Measurements from ENCODE around the gene SHISAL2A.

SHISAL2A gene

DNA sequence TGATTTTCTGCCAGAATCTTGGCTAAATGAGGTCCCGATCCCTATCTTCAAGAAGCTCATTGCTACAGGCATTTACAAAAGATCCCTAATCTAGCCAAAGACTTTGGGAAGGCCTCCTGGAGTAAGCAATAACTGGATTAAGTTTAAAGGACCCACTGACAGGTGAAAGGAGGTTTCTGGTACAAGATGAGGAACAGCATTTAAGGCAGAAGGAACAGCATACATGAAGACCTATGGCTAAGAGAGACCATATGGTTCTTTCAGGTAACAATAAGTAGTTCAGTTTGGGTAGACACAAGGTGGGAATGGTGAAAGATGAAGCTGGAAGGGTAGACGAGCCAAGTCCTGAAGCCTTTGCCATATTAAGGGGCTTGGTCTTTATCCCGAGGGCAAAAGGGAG lies 27.8 kb downstream of the SHISAL2A start:
- Mint-ChIP-seq H3K4me1 (ENCODE audit: low read depth) (peaks cover 15% of the 10 kb centered on the region), H3K36me3 (ENCODE audit: low read depth) (peaks cover 4% of the 10 kb centered on the region), H3K27ac (no peak overlapping the region), H3K27me3 (ENCODE audit: low read depth) (no peaks in the 10 kb centered on the region), H3K4me3 (no peak overlapping the region), H3K9me3 (no peaks in the 10 kb centered on the region)

GRCh38 chr1:52662645-52663313 lies 29.8 kb downstream of the SHISAL2A start:
- Mint-ChIP-seq H3K36me3 (ENCODE audit: low read depth) (peaks cover 2% of the 10 kb centered on the region), H3K9me3 (no peaks in the 10 kb centered on the region), H3K4me3 (no peak overlapping the region), H3K27me3 (ENCODE audit: low read depth) (no peaks in the 10 kb centered on the region), H3K27ac (no peak overlapping the region), H3K4me1 (ENCODE audit: low read depth) (peaks cover 15% of the 10 kb centered on the region)

DNA sequence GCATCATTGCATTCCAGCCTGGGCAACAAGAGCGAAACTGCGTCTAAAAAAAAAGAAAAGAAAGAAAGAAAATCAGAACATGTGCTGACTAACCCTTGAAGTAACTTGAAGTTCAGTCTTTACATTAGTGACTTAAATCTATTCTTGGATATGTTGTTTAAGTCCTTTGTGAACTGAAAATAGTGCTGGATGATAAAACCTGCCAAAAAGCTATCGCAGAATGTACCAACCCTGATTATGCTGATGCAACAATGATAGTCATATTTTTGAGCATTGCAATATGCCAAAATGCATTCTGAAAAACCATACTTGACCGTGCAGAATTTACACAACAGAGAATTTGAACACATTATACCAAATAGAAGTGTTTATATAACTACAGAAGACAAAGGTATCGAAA lies 30.7 kb downstream of the SHISAL2A start:
- Mint-ChIP-seq H3K27me3 (ENCODE audit: low read depth) (no peaks in the 10 kb centered on the region), H3K4me1 (ENCODE audit: low read depth) (peaks cover 10% of the 10 kb centered on the region), H3K27ac (no peak overlapping the region), H3K4me3 (no peak overlapping the region), H3K36me3 (ENCODE audit: low read depth) (peaks cover 3% of the 10 kb centered on the region), H3K9me3 (no peaks in the 10 kb centered on the region)

DNA sequence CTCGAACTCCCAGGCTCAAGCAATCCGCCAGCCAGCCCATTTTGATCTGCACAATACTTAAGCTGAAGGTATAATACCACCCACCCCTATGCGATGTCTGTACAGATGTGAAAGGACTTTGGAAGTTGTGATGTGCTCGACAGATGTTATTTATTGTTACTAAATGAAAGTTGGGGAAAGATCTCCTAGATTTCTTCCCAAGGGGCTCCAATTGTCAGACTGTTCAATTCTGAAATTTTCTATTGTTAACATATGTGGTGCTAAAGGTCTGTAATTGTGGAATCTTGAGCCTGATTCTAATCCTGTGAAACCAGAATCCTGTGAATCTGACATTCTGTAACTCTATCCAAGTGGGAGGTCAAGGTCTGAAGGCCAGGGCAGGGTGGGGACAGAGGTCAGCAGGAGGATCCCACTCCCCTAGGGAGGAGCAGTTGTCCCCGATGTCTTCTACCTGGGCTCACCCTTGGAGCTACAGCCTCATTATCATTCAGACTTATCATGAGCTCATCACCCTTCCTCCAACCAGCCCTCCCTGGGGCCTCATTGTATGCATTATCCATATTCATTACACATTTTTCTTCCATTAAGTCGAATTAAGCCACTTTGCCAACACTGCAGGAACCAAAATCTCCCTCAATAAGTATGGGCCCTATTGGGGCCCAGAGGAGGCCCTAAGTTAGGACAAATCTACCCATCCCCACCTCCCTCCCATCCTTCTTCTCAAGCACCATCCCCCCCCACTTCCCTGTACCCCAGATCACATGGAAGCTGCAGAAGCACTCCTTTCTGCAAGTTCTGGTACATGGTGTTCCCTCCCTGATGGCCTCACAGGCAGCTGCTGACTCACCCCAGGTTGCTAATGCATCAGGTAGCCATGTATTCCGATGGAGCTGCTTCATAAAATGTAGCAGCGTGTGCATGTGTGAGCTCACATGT lies 32.3 kb downstream of the SHISAL2A start:
- no peak overlapping the region for H3K27ac Mint-ChIP-seq
- H3K9me3 Mint-ChIP-seq: no peaks in the 10 kb centered on the region
- H3K4me3 Mint-ChIP-seq: no peak overlapping the region
- H3K4me1 Mint-ChIP-seq (ENCODE audit: low read depth): no peaks in the 10 kb centered on the region
- H3K27me3 Mint-ChIP-seq (ENCODE audit: low read depth): no peaks in the 10 kb centered on the region
- H3K36me3 Mint-ChIP-seq (ENCODE audit: low read depth): peaks cover 6% of the 10 kb centered on the region

GRCh38 chr1:52667290-52667689 lies 34.3 kb downstream of the SHISAL2A start:
- H3K4me1 Mint-ChIP-seq (ENCODE audit: low read depth): no peaks in the 10 kb centered on the region
- H3K36me3 Mint-ChIP-seq (ENCODE audit: low read depth): peaks cover 9% of the 10 kb centered on the region
- H3K27ac Mint-ChIP-seq: no peak overlapping the region
- H3K4me3 Mint-ChIP-seq: no peak overlapping the region
- H3K27me3 Mint-ChIP-seq (ENCODE audit: low read depth): no peaks in the 10 kb centered on the region
- no peaks in the 10 kb centered on the region for H3K9me3 Mint-ChIP-seq

DNA sequence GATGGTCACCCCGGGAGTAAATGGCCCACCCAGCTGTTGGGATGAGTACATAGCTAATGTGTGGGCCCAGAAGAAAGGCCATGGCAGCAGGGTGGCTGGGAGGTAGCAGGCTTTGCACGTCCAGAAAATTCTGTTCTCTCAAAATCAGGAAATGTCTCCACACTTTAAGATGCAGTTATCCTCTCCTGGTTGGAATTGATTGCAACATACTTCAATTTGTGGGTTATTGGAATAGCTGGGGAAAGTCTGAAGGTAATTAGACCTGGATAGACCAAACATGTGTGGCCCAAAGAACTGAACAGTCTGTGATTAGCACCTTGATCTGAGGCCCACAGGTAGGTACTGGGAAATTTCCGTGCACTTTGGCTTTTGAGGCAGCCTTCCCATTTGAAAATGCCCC lies 35.0 kb downstream of the SHISAL2A start:
- H3K36me3 Mint-ChIP-seq (ENCODE audit: low read depth): peaks cover 9% of the 10 kb centered on the region
- no peak overlapping the region for H3K27ac Mint-ChIP-seq
- H3K4me3 Mint-ChIP-seq: no peak overlapping the region
- peaks cover under 1% of the 10 kb centered on the region for H3K4me1 Mint-ChIP-seq (ENCODE audit: low read depth)
- H3K27me3 Mint-ChIP-seq (ENCODE audit: low read depth): no peaks in the 10 kb centered on the region
- no peaks in the 10 kb centered on the region for H3K9me3 Mint-ChIP-seq

DNA sequence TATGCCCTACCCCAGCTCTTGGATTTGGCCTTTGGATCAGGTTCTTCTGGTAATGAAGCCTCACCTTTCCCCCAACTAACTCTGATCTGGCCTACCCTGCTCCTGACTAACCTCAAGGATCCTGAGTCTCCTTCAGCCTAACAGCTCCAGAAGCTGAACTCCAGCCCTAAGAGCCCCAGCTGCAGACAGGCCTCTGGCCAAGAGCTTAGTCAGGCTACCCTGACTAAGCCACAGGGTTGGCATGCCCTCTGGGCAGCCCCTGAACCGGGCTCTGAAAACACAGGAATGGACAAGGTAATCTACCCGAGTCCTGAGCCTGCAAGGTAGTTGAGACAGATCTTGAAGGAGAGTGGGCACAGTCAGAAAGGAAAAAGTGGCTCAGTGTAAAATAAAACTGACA lies 35.7 kb downstream of the SHISAL2A start:
- Mint-ChIP-seq H3K27ac (no peak overlapping the region), H3K9me3 (no peaks in the 10 kb centered on the region), H3K27me3 (ENCODE audit: low read depth) (no peaks in the 10 kb centered on the region), H3K4me1 (ENCODE audit: low read depth) (peaks cover 2% of the 10 kb centered on the region), H3K36me3 (ENCODE audit: low read depth) (peaks cover 9% of the 10 kb centered on the region), H3K4me3 (no peak overlapping the region)

DNA sequence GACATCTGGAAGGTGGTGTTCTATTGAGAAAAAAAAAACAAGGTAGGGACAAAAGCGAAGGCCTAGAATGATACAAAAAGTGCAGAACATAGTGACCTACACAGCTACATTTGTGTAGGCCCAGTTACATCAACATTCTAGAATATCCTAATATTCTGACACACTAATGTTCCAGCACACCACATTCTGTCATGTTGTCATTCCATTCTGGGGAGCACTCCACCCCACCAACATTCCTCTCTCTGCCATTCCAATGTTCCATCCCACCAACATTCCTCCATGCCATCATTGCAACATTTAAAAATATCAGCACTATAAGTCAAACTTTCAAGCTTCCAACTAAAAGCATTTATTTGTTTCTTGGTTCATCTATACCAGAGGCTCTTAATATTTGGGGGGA lies 36.7 kb downstream of the SHISAL2A start:
- Mint-ChIP-seq H3K9me3 (no peaks in the 10 kb centered on the region), H3K27me3 (ENCODE audit: low read depth) (no peaks in the 10 kb centered on the region), H3K27ac (no peak overlapping the region), H3K36me3 (ENCODE audit: low read depth) (peaks cover 9% of the 10 kb centered on the region), H3K4me1 (ENCODE audit: low read depth) (peaks cover 10% of the 10 kb centered on the region), H3K4me3 (no peak overlapping the region)

DNA sequence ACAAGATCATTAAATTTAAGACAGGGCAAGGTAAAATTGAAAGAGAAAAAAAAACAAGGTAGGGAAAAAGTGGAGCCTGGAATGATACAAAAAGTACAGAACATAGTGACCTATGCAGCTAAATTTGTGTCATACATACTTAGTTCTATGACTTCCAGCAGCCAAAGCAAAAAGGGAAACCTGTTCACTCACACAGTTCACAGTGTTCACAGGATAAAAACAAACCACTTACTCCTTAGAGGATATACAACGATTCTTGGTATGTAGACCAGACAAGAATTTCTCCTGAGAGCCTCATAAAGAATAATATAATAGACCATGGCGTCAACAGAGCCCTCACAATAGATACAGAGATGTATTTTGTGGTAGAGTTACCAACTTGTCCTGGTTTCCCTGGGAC lies 37.6 kb downstream of the SHISAL2A start:
- Mint-ChIP-seq H3K9me3 (no peaks in the 10 kb centered on the region), H3K27me3 (ENCODE audit: low read depth) (no peaks in the 10 kb centered on the region), H3K27ac (no peak overlapping the region), H3K36me3 (ENCODE audit: low read depth) (peaks cover 9% of the 10 kb centered on the region), H3K4me3 (no peak overlapping the region), H3K4me1 (ENCODE audit: low read depth) (peaks cover 15% of the 10 kb centered on the region)

DNA sequence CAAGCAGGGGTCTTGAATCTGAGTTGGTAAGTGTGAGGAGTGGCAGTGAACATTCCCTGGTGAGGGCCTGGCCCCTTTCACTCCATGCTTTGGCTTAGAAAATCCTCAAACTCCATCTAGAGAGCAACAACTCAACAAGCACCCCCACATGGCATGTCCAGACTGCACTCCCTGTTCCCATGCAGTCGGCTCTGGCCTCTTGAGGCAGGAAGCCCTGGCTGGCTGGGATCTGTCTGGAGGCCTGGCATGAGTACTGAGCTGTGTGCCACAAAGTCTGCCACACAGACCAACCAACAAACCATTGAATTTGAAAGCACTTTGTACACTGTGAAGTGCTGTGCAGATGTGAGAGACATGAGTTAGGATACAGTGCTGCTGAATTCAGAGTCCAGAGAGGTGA lies 40.0 kb downstream of the SHISAL2A start:
- Mint-ChIP-seq H3K9me3 (no peaks in the 10 kb centered on the region), H3K27ac (no peak overlapping the region), H3K4me1 (ENCODE audit: low read depth) (peaks cover 15% of the 10 kb centered on the region), H3K36me3 (ENCODE audit: low read depth) (peaks cover 7% of the 10 kb centered on the region), H3K27me3 (ENCODE audit: low read depth) (no peaks in the 10 kb centered on the region), H3K4me3 (no peak overlapping the region)

DNA sequence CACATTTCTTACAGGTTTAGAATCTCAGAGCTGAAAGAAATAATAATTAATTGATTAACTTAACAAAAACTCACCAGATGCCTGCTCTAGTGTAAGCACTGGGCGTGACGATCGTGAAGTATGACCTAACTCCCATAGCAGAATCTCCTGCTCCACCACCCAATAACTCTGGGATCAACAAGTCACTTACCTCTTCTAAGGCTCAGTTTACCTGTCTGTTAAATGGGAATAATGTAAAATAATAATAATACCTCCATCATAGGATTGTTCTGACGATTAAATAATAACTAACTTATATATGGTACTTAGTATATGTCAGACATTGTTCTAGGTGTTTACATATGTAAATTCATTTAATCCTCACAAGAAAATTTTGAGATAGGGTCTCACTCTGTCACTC lies 40.5 kb downstream of the SHISAL2A start:
- Mint-ChIP-seq H3K9me3 (no peaks in the 10 kb centered on the region), H3K4me3 (no peak overlapping the region), H3K27ac (no peak overlapping the region), H3K4me1 (ENCODE audit: low read depth) (peaks cover 15% of the 10 kb centered on the region), H3K36me3 (ENCODE audit: low read depth) (peaks cover 7% of the 10 kb centered on the region), H3K27me3 (ENCODE audit: low read depth) (no peaks in the 10 kb centered on the region)

GRCh38 chr1:52674497-52675384 lies 41.8 kb downstream of the SHISAL2A start:
- Mint-ChIP-seq H3K27me3 (ENCODE audit: low read depth) (no peaks in the 10 kb centered on the region), H3K27ac (peak overlapping the region; percentile 55), H3K36me3 (ENCODE audit: low read depth) (peaks cover 5% of the 10 kb centered on the region), H3K4me3 (no peak overlapping the region), H3K9me3 (no peaks in the 10 kb centered on the region), H3K4me1 (ENCODE audit: low read depth) (peaks cover 15% of the 10 kb centered on the region)

- H3K36me3 Mint-ChIP-seq (ENCODE audit: low read depth): peaks cover 4% of the 10 kb centered on the region
- no peaks in the 10 kb centered on the region for H3K27me3 Mint-ChIP-seq (ENCODE audit: low read depth)
- no peak overlapping the region for H3K4me3 Mint-ChIP-seq
- H3K9me3 Mint-ChIP-seq: no peaks in the 10 kb centered on the region
- peaks cover 15% of the 10 kb centered on the region for H3K4me1 Mint-ChIP-seq (ENCODE audit: low read depth)
- H3K27ac Mint-ChIP-seq: no peak overlapping the region
These were observed 43.4 kb downstream of the SHISAL2A start for GRCh38 chr1:52676249-52676903.

Measured in T-helper 1 cell treated with Interleukin-12 subunit alpha and Interleukin-12 subunit beta and Interleukin-4 antibody, amounts not matched to agents 30 μg/mL and 1 μg/mL, for 36 hours (primary cell).